B cell (primary cell): ENCODE measurements around the gene PGP. TPM values are rescaled to one million over a fixed set of nuclear protein-coding genes. Genes with fewer than 3 reads are reported as not detected.
A peak's percentile ranks its signal among the peaks of the same experiment; 100 is the strongest.

Source experiments
- ATAC-seq: fragments of 200-7000 bp; cut with Tn5 transposase; one replicate; pipeline ENCODE4 v1.10.0; 2021; ENCODE audit warnings: low read depth, mild to moderate bottlenecking, moderate number of reproducible peaks, moderate library complexity
- CTCF ChIA-PET: fragments of 350-600 bp; sonication (Branson Sonifier 250); formaldehyde crosslinking; loops from one replicate; lab custom pipeline; 2021; ENCODE audit warnings: antibody characterized with exemption, inconsistent platforms; lab: Charles Lee
- POLR2A ChIA-PET: fragments of 350-600 bp; sonication (Branson Sonifier 250); formaldehyde crosslinking; loops from one replicate; lab custom pipeline; 2021; ENCODE audit warnings: antibody characterized with exemption; lab: Charles Lee
- DNase-seq: peaks from one replicate; pipeline ENCODE4 v3.0.0; 2013
- H2AFZ ChIP-seq: 2 replicates; pipeline ENCODE4 v1.6.1; 2012; ENCODE audit warnings: mild to moderate bottlenecking, low read depth, low read length; ENCODE audit not compliant: insufficient read depth, poor library complexity, severe bottlenecking
- H3K27ac ChIP-seq, 2 donors: 1 replicate in 1 of 2; 2 replicates in 1 of 2; pipeline ENCODE4 v1.5.1; 2012 to 2013; ENCODE audit warnings: low read length in 2 of 2, mild to moderate bottlenecking in 2 of 2, moderate library complexity in 1 of 2
- H3K27me3 ChIP-seq, 4 experiments: fragments of 200-600 bp in 1 of 4; sonication (generic) in 1 of 4; replicated peaks in 1 of 4; 1 replicate in 2 of 4; 2 replicates in 2 of 4; pipeline versions ENCODE4 v1.6.1 to v1.7.0; 2013 to 2016; ENCODE audit warnings: low read length in 3 of 4, mild to moderate bottlenecking in 2 of 4, mixed read lengths in 1 of 4, moderate library complexity in 1 of 4; ENCODE audit not compliant: insufficient read depth in 4 of 4, control insufficient read depth in 3 of 4; ENCODE audit errors: control extremely low read depth in 1 of 4
- H3K36me3 ChIP-seq, 2 experiments: replicated peaks in 1 of 2; 1 replicate in 1 of 2; 2 replicates in 1 of 2; pipeline versions ENCODE4 v1.6.1 to v1.7.1; 2013; ENCODE audit warnings: low read length in 1 of 2; ENCODE audit not compliant: insufficient read depth in 2 of 2, control insufficient read depth in 1 of 2; ENCODE audit errors: control extremely low read depth in 1 of 2, extremely low read depth in 1 of 2
- H3K4me1 ChIP-seq, 2 donors: fragments of 200-600 bp in 1 of 2; sonication (generic) in 1 of 2; 1 replicate in 1 of 2; 2 replicates in 1 of 2; pipeline versions ENCODE4 v1.5.1 to v1.6.1; 2013 to 2017; ENCODE audit warnings: low read length in 2 of 2; ENCODE audit not compliant: control insufficient read depth in 2 of 2, insufficient read depth in 2 of 2
- H3K4me2 ChIP-seq: replicated peaks from 2 replicates; pipeline ENCODE3; 2012; ENCODE audit warnings: mild to moderate bottlenecking, low read depth, low read length; ENCODE audit not compliant: poor library complexity, severe bottlenecking
- H3K4me3 ChIP-seq, 5 experiments: fragments of 200-600 bp in 1 of 5; sonication (generic) in 1 of 5; 1 replicate in 3 of 5; 2 replicates in 2 of 5; pipeline versions ENCODE4 v1.5.1 to v1.7.0; 2011 to 2016; ENCODE audit warnings: low read length in 4 of 5, mild to moderate bottlenecking in 4 of 5, low read depth in 2 of 5, control low read depth in 1 of 5, moderate library complexity in 1 of 5; ENCODE audit not compliant: insufficient read depth in 1 of 5; ENCODE audit errors: control extremely low read depth in 1 of 5, extremely low read depth in 1 of 5
- H3K79me2 ChIP-seq: fragments of 200-600 bp; sonication (generic); one replicate; pipeline ENCODE4 v1.6.0; 2016; ENCODE audit warnings: low read length; ENCODE audit not compliant: control insufficient read depth, insufficient read depth
- H3K9ac ChIP-seq: fragments of 200-600 bp; sonication (generic); 2 replicates; pipeline ENCODE4 v1.6.1; 2017; ENCODE audit warnings: mild to moderate bottlenecking, low read length, moderate library complexity
- H3K9me3 ChIP-seq, 3 donors: one replicate each; pipeline versions ENCODE4 v1.6.1 to v1.7.1; 2013; ENCODE audit warnings: low read length in 2 of 3; ENCODE audit not compliant: control insufficient read depth in 2 of 3, insufficient read depth in 1 of 3; ENCODE audit errors: control extremely low read depth in 1 of 3
- H4K20me1 ChIP-seq: 2 replicates; pipeline ENCODE4 v1.6.0; 2012; ENCODE audit warnings: mild to moderate bottlenecking, low read length; ENCODE audit not compliant: insufficient read depth, control insufficient read depth, poor library complexity, severe bottlenecking
- H3K27ac Mint-ChIP-seq: one replicate; pipeline ENCODE4 v1.8.0; 2021; ENCODE audit warnings: mixed read lengths
- H3K27me3 Mint-ChIP-seq: one replicate; pipeline ENCODE4 v1.8.0; 2021; ENCODE audit warnings: mixed read lengths
- H3K4me1 Mint-ChIP-seq: one replicate; pipeline ENCODE4 v1.8.0; 2021; ENCODE audit warnings: mixed read lengths
- H3K4me3 Mint-ChIP-seq: one replicate; pipeline ENCODE4 v1.8.0; 2021; ENCODE audit warnings: mixed read lengths
- H3K9me3 Mint-ChIP-seq: one replicate; pipeline ENCODE4 v1.8.0; 2022; ENCODE audit warnings: mixed read lengths; ENCODE audit not compliant: insufficient read depth
- EZH2 ChIP-seq: IDR thresholded peaks from 2 replicates; pipeline ENCODE4 v1.6.1; 2012; ENCODE audit warnings: borderline replicate concordance, low read depth, mild to moderate bottlenecking, moderate library complexity, low read length; ENCODE audit not compliant: insufficient read depth, poor library complexity, severe bottlenecking
- WGBS: methylation state at CpG from one replicate; pipeline ENCODE4 v1.1.5; 2013; ENCODE audit warnings: missing lambda C conversion rate; ENCODE audit not compliant: insufficient coverage; 5-methylcytosine and 5-hydroxymethylcytosine counted together
- intact Hi-C: fragments of 100-400 bp; cut with micrococcal nuclease; formaldehyde crosslinking; loops from one replicate; pipeline ENCODE4 v1.10.0; 2022
- polyA plus RNA-seq: library from polyadenylated mRNA; depleted of rRNA; stranded (reverse); fragments of >200 nt; gene quantifications from 2 replicates; pipeline ENCODE4 v1.2.3, GENCODE V29; 2012
- total RNA-seq, 2 donors: library from RNA; stranded (reverse); fragments of 120-200 nt in 1 of 2; gene quantifications; 1 replicate in 1 of 2; 2 replicates in 1 of 2; pipeline versions ENCODE4 v1.2.3 to v1.2.4, GENCODE V29; 2013 to 2022
- TF ChIP-seq, protein P1 (sequence below): fragments of 200-600 bp; IDR thresholded peaks from one replicate; pipeline ENCODE4 v1.8.0; 2022; ENCODE audit warnings: antibody characterized with exemption, mild to moderate bottlenecking

Gene PGP
- total and polyA plus RNA-seq, 2 donors (not counting 1 experiment from before 2014, with no cell fraction given), result 15.4 to 16.5 TPM

DNA sequence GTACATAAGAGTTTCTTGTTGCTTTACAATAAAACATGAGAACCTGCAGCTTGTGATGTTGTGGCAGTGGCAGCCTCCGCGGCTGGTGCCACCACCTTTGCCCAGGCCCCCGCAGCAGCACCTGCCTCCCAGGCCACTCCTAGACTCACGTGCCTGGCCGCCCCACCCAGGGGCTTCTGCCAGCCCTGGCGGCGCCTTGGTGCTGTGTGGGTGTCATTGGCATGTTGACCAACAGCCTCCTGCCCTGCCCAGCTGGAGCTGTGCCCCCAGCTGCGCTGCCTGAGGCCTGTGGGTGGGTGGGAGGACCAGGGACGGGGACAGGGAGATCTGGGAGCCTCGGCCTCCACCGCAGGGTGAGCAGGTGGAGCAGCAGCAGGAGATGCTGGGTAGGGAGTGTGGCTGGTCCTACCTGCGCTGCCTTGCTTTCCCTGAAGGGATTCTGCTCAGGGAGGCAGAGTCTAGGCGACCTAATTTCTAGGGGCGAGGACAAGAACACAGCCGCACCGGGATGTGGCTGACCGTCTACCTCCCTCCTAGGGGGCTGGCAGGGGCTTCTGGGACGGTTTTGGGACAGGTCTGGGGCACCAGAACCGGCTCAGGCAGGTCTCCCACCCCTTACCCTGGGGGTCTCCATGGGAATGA lies 21.2 kb upstream of the PGP start:
- ChIA-PET CTCF (no interaction called here), POLR2A (interaction anchor here (1.1 to 1.4 kb wide), 2 partner anchors 16 to 21 kb away, joined by 4 read pairs; partner anchors contain the start of genes ECI1 and PGP)
- peaks cover 0 to 5% (median 0%) of the 10 kb centered on the region in 3 donors for H3K9me3 ChIP-seq
- H3K27me3 ChIP-seq, result peaks cover 0 to 27% (median 11%) of the 10 kb centered on the region in 4 experiments
- Mint-ChIP-seq H3K4me3 (no peak overlapping the region), H3K27me3 (peaks cover 3% of the 10 kb centered on the region), H3K27ac (no peak overlapping the region), H3K9me3 (no peaks in the 10 kb centered on the region), H3K4me1 (peaks cover 1% of the 10 kb centered on the region)
- H4K20me1 ChIP-seq, result peaks cover 21% of the 10 kb centered on the region
- no peaks in the 10 kb centered on the region for H3K79me2 ChIP-seq
- DNase-seq (no peak), ATAC-seq (no peak)
- TF ChIP-seq EZH2, result no peak
- TF ChIP-seq, protein P1, sequence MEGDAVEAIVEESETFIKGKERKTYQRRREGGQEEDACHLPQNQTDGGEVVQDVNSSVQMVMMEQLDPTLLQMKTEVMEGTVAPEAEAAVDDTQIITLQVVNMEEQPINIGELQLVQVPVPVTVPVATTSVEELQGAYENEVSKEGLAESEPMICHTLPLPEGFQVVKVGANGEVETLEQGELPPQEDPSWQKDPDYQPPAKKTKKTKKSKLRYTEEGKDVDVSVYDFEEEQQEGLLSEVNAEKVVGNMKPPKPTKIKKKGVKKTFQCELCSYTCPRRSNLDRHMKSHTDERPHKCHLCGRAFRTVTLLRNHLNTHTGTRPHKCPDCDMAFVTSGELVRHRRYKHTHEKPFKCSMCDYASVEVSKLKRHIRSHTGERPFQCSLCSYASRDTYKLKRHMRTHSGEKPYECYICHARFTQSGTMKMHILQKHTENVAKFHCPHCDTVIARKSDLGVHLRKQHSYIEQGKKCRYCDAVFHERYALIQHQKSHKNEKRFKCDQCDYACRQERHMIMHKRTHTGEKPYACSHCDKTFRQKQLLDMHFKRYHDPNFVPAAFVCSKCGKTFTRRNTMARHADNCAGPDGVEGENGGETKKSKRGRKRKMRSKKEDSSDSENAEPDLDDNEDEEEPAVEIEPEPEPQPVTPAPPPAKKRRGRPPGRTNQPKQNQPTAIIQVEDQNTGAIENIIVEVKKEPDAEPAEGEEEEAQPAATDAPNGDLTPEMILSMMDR, result no peak
- H3K4me3 ChIP-seq, result no peak overlapping the region
- peaks cover 0 to 44% of the 10 kb centered on the region in 2 experiments for H3K36me3 ChIP-seq
- H2AFZ ChIP-seq, result no peak overlapping the region
- H3K27ac ChIP-seq, result no peak overlapping the region
- 89% methylated on average over 19 of the region's 19 CpGs for WGBS
- intact Hi-C loops, result no loop called here
- no peak overlapping the region for H3K9ac ChIP-seq
- peaks cover 12 to 15% of the 10 kb centered on the region in 2 donors for H3K4me1 ChIP-seq
- peak overlapping the region; percentile 37 for H3K4me2 ChIP-seq

DNA sequence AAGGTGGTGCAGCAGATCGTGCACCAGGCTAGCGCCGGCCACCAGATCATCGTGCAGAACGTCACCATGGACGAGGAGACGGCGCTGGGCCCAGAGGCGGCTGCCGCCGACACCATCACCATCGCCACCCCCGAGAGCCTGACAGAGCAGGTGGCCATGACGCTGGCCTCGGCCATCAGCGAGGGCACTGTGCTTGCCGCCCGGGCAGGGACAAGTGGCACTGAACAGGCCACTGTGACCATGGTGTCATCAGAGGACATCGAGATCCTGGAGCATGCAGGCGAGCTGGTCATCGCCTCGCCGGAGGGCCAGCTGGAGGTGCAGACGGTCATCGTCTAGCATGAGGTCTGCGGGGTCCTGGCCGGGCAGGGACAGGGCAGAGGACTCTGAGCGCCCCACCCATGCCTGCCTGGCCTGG lies 20.6 kb upstream of the PGP start:
- Histone ChIP-seq H3K4me2 (no peak overlapping the region), H3K79me2 (no peaks in the 10 kb centered on the region), H4K20me1 (peaks cover 26% of the 10 kb centered on the region), H3K36me3 (peaks cover 0 to 46% of the 10 kb centered on the region in 2 experiments), H3K27me3 (peaks cover 0 to 27% (median 11%) of the 10 kb centered on the region in 4 experiments), H3K9ac (no peak overlapping the region), H3K9me3 (peaks cover 0 to 5% (median 0%) of the 10 kb centered on the region in 3 donors), H2AFZ (no peak overlapping the region), H3K4me1 (peaks cover 12 to 15% of the 10 kb centered on the region in 2 donors), H3K4me3 (no peak overlapping the region), H3K27ac (no peak overlapping the region)
- Mint-ChIP-seq H3K27ac (no peak overlapping the region), H3K4me3 (no peak overlapping the region), H3K27me3 (peaks cover 3% of the 10 kb centered on the region), H3K4me1 (peaks cover 1% of the 10 kb centered on the region), H3K9me3 (no peaks in the 10 kb centered on the region)
- DNase-seq (no peak), ATAC-seq (no peak)
- ChIA-PET CTCF (no interaction called here), POLR2A (interaction anchor here (1.1 kb wide), 1 partner anchor 21 kb away, joined by 4 read pairs; the partner anchor contains the start of gene PGP)
- 96% methylated on average over 28 of the region's 28 CpGs for WGBS
- TF ChIP-seq, protein P1, result no peak
- no peak for TF ChIP-seq EZH2
- intact Hi-C loops, result no loop called here
